SK-N-SH (cell line): ENCODE data around the gene SETBP1.

Experiments used
- CHD2 ChIP-seq: fragments of 150-350 bp; IDR thresholded peaks from 2 replicates; pipeline ENCODE4 v1.6.1; 2018; ENCODE audit warnings: low read length; ENCODE audit not compliant: partially characterized antibody
- CTCF ChIP-seq: fragments of 200-600 bp; sonication (generic); IDR thresholded peaks from 2 replicates; pipeline ENCODE4 v1.6.1; 2017; ENCODE audit warnings: antibody characterized with exemption, mild to moderate bottlenecking, moderate library complexity
- ELF1 ChIP-seq: IDR thresholded peaks from 2 replicates; pipeline ENCODE4 v1.4.0; 2012
- JUND ChIP-seq: IDR thresholded peaks from 2 replicates; pipeline ENCODE4 v1.4.0; 2012
- NRF1 ChIP-seq: IDR thresholded peaks from 2 replicates; pipeline ENCODE4 v1.6.1; 2012; ENCODE audit warnings: low read depth, mild to moderate bottlenecking, low read length
- RAD21 ChIP-seq: IDR thresholded peaks from 2 replicates; pipeline ENCODE4 v1.6.1; 2012; ENCODE audit warnings: mild to moderate bottlenecking, low read length
- RCOR1 ChIP-seq: fragments of 150-350 bp; IDR thresholded peaks from 2 replicates; pipeline ENCODE4 v1.6.1; 2017; ENCODE audit warnings: antibody characterized with exemption, low read length
- RXRA ChIP-seq: IDR thresholded peaks from 2 replicates; pipeline ENCODE4 v1.4.0; 2012; ENCODE audit warnings: low read depth, mild to moderate bottlenecking, borderline replicate concordance
- SMC3 ChIP-seq: IDR thresholded peaks from 2 replicates; pipeline ENCODE4 v1.6.1; 2012; ENCODE audit warnings: low read depth, low read length, improper control_type of control experiment
- TAF1 ChIP-seq: IDR thresholded peaks from 2 replicates; pipeline ENCODE4 v1.6.1; 2012; ENCODE audit warnings: low read depth, mild to moderate bottlenecking, low read length, moderate library complexity, borderline replicate concordance
- TF ChIP-seq, protein P1 (sequence below): IDR thresholded peaks from 2 replicates; pipeline ENCODE4 v1.6.1; 2012; ENCODE audit warnings: mild to moderate bottlenecking, low read depth, low read length, moderate library complexity
- TF ChIP-seq, protein P2 (sequence below): IDR thresholded peaks from 2 replicates; pipeline ENCODE4 v1.4.0; 2012; ENCODE audit warnings: low read depth

GRCh38 chr18:44871771-44872170 lies 191.1 kb downstream of the SETBP1 start:
- no peak for TF ChIP-seq CTCF
- TF ChIP-seq, protein P1, sequence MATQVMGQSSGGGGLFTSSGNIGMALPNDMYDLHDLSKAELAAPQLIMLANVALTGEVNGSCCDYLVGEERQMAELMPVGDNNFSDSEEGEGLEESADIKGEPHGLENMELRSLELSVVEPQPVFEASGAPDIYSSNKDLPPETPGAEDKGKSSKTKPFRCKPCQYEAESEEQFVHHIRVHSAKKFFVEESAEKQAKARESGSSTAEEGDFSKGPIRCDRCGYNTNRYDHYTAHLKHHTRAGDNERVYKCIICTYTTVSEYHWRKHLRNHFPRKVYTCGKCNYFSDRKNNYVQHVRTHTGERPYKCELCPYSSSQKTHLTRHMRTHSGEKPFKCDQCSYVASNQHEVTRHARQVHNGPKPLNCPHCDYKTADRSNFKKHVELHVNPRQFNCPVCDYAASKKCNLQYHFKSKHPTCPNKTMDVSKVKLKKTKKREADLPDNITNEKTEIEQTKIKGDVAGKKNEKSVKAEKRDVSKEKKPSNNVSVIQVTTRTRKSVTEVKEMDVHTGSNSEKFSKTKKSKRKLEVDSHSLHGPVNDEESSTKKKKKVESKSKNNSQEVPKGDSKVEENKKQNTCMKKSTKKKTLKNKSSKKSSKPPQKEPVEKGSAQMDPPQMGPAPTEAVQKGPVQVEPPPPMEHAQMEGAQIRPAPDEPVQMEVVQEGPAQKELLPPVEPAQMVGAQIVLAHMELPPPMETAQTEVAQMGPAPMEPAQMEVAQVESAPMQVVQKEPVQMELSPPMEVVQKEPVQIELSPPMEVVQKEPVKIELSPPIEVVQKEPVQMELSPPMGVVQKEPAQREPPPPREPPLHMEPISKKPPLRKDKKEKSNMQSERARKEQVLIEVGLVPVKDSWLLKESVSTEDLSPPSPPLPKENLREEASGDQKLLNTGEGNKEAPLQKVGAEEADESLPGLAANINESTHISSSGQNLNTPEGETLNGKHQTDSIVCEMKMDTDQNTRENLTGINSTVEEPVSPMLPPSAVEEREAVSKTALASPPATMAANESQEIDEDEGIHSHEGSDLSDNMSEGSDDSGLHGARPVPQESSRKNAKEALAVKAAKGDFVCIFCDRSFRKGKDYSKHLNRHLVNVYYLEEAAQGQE: no peak
- no peak for TF ChIP-seq ELF1
- no peak for TF ChIP-seq TAF1
- TF ChIP-seq SMC3: no peak
- TF ChIP-seq JUND: no peak
- TF ChIP-seq, protein P2, sequence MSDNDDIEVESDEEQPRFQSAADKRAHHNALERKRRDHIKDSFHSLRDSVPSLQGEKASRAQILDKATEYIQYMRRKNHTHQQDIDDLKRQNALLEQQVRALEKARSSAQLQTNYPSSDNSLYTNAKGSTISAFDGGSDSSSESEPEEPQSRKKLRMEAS: no peak
- no peak for TF ChIP-seq RAD21
- no peak for TF ChIP-seq RXRA
- TF ChIP-seq RCOR1: no peak
- TF ChIP-seq NRF1: no peak
- TF ChIP-seq CHD2: no peak
